A673 (cell line): ENCODE data around the gene LYZ.
"Not testable (repeated sequence)": the region's sequence is repeated elsewhere in the genome, so short reads cannot be mapped to it uniquely, and the experiment has no call there.

ENCODE experiments used
- EZH2 ChIP-seq: fragments of 200-600 bp; sonication (generic); IDR thresholded peaks from 2 replicates; pipeline ENCODE4 v1.6.1; 2017; ENCODE audit warnings: borderline replicate concordance, low read depth, mild to moderate bottlenecking, mixed read lengths, antibody characterized with exemption, low read length; ENCODE audit not compliant: poor library complexity, severe bottlenecking
- TF ChIP-seq, protein P1 (sequence below): fragments of 300-800, 200-600 bp; sonication (generic); conservative IDR thresholded peaks from 2 replicates; pipeline ENCODE4 v1.5.1; 2017; ENCODE audit warnings: low read depth, mild to moderate bottlenecking, antibody characterized with exemption, low read length, moderate library complexity, mixed read lengths

DNA sequence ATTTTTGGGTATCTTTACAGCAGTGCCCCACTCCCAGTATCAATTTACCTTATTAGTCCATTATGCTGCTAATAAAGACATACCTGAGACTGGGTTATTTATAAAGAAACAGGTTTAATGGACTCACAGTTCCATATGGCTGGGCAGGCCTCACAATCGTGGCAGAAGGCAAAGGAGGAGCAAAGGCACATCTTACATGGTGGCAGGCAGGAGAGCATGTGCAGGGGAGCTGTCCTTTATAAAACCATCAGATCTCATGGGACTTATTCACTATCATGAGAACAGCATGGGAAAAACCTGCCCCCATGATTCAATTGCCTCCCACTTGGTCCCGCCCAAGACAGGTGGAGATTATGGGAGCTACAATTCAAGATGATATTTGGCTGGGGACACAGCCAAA lies 30.9 kb upstream of the LYZ start:
- TF ChIP-seq EZH2 = not testable (repeated sequence)
- TF ChIP-seq, protein P1, sequence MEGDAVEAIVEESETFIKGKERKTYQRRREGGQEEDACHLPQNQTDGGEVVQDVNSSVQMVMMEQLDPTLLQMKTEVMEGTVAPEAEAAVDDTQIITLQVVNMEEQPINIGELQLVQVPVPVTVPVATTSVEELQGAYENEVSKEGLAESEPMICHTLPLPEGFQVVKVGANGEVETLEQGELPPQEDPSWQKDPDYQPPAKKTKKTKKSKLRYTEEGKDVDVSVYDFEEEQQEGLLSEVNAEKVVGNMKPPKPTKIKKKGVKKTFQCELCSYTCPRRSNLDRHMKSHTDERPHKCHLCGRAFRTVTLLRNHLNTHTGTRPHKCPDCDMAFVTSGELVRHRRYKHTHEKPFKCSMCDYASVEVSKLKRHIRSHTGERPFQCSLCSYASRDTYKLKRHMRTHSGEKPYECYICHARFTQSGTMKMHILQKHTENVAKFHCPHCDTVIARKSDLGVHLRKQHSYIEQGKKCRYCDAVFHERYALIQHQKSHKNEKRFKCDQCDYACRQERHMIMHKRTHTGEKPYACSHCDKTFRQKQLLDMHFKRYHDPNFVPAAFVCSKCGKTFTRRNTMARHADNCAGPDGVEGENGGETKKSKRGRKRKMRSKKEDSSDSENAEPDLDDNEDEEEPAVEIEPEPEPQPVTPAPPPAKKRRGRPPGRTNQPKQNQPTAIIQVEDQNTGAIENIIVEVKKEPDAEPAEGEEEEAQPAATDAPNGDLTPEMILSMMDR = not testable (repeated sequence)
